Gastrocnemius medialis (tissue), 4 donors: ENCODE measurements around the gene SYT14.

Experiments used
- CTCF ChIP-seq, 5 experiments: fragments of 450-650 bp in 3 of 5; fragments of 200-600 bp in 2 of 5; sonication (generic) in 2 of 5; IDR thresholded peaks in 4 of 5; conservative IDR thresholded peaks in 1 of 5; 1 replicate in 4 of 5; 2 replicates in 1 of 5; pipeline ENCODE4 v1.5.1; 2016 to 2019; ENCODE audit warnings: antibody characterized with exemption in 5 of 5, mild to moderate bottlenecking in 3 of 5, moderate library complexity in 3 of 5
- POLR2A ChIP-seq, 2 donors: fragments of 450-650 bp; IDR thresholded peaks; one replicate each; pipeline ENCODE4 v1.6.1; 2017; ENCODE audit warnings: antibody characterized with exemption in 2 of 2, mild to moderate bottlenecking in 2 of 2, moderate library complexity in 2 of 2

- TF ChIP-seq POLR2A (IDR thresholded peaks at IDR 0.05) (no peak), CTCF (IDR thresholded peaks at IDR 0.05 in 4 of 5, conservative IDR thresholded peaks at IDR 0.05 in 1 of 5) (no peak)
Measured at GRCh38 chr1:210159211-210159610, 221.2 kb downstream of the SYT14 start.
